ENCODE measurements around the gene POU6F2.

Gene POU6F2

GRCh38 chr7:39269034-39269433 lies 291.3 kb downstream of the POU6F2 start:
- no peak for DNase-seq

- no peak for DNase-seq
Measured at GRCh38 chr7:39270018-39270417, 292.3 kb downstream of the POU6F2 start.

GRCh38 chr7:39271402-39271801 lies 293.7 kb downstream of the POU6F2 start:
- no peak for DNase-seq

GRCh38 chr7:39272111-39272510 lies 294.4 kb downstream of the POU6F2 start:
- no peak for DNase-seq

GRCh38 chr7:39272691-39273090 lies 295.0 kb downstream of the POU6F2 start:
- DNase-seq = no peak

- DNase-seq = no peak
Measured at GRCh38 chr7:39280337-39280736, 302.6 kb downstream of the POU6F2 start.

- no peak for DNase-seq
Measured at GRCh38 chr7:39285256-39285655, 307.5 kb downstream of the POU6F2 start.

- DNase-seq = no peak
Measured at GRCh38 chr7:39288303-39288702, 310.6 kb downstream of the POU6F2 start.

GRCh38 chr7:39291628-39292410 lies 314.1 kb downstream of the POU6F2 start:
- no peak for DNase-seq

- DNase-seq = no peak
Measured at GRCh38 chr7:39293056-39293823, 315.5 kb downstream of the POU6F2 start.

- DNase-seq = no peak
Measured at GRCh38 chr7:39294022-39294421, 316.3 kb downstream of the POU6F2 start.

- DNase-seq = no peak
Measured at GRCh38 chr7:39295796-39296195, 318.1 kb downstream of the POU6F2 start.

- no peak for DNase-seq
Measured at GRCh38 chr7:39299695-39300094, 322.0 kb downstream of the POU6F2 start.

- DNase-seq = no peak
Measured at GRCh38 chr7:39300276-39300675, 322.6 kb downstream of the POU6F2 start.

GRCh38 chr7:39301543-39301942 lies 323.8 kb downstream of the POU6F2 start:
- no peak for DNase-seq

- no peak for DNase-seq
Measured at GRCh38 chr7:39304178-39304577, 326.5 kb downstream of the POU6F2 start.

- DNase-seq = no peak
Measured at GRCh38 chr7:39304668-39305405, 327.1 kb downstream of the POU6F2 start.

- DNase-seq = no peak
Measured at GRCh38 chr7:39306016-39306570, 328.4 kb downstream of the POU6F2 start.

- no peak for DNase-seq
Measured at GRCh38 chr7:39310699-39311098, 333.0 kb downstream of the POU6F2 start.

- no peak for DNase-seq
Measured at GRCh38 chr7:39312254-39312989, 334.7 kb downstream of the POU6F2 start.

GRCh38 chr7:39313376-39313775 lies 335.7 kb downstream of the POU6F2 start:
- DNase-seq = no peak

- no peak for DNase-seq
Measured at GRCh38 chr7:39313974-39314373, 336.3 kb downstream of the POU6F2 start.

GRCh38 chr7:39317107-39317506 lies 339.4 kb downstream of the POU6F2 start:
- DNase-seq = no peak

Data from SW 1271 (cell line).